ENCODE data around the gene ST3GAL2. TPM values are rescaled to one million over a fixed set of nuclear protein-coding genes. Genes with fewer than 3 reads are reported as not detected.

The ST3GAL2 gene
- polyA plus RNA-seq, 4 donors, result 25.0 to 34.7 (median 28.2) TPM

DNA sequence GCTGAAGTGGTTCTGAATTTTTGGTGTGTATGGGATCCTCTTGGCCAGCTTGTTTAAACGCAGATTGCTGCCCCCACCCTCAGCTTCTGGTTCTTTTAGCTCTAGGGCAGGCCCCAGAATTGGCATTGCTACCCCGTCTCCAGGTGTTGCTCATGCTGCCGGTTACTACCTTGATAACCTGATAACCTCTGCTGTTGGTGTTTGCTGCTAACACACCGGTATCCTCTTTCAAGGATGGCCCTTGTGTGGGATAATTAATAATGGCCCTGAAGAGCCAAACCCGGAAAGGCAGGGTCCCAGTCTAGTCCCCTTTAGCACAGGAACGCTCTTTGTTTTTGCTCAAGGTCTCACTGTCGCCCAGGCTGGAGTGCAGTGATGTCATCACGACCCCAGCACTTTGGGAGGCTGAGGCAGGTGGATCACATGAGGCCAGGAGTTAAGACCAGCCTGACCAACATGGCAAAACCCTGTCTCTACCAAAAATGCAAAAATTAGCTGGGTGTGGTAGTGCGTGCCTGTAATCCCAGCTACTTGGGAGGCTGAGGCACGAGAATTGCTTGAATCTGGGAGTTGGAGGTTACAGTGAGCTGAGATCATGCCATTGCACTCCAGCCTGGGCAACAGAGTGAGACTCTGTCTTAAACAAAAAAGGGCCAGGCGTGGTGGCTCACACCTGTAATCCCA, 1.3 kb upstream of the ST3GAL2 start:
- DNase-seq (ENCODE audit: low read depth in 4 of 4, low spot score in 3 of 4), result no peak

DNA sequence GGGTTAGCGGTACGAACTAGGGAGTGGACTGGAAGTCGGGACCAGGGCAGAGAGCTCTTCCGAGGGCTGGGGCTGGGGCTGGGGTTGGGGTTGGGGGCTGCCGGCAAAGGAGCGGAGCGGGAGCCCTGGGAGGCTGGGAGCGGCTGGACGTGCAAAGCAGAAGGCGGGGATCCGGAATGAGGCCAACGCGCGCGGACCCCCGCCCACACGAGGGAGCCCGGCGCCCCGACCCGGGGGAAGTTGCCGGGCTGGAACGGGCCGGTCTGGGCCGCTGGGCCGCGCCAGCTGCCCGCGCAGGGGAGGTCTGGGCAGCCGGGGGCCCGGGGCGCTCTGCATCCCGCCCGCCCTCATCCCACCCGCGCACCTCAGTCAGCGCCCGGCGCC, 323 bp downstream of the ST3GAL2 start:
- no peak for DNase-seq (ENCODE audit: low read depth in 4 of 4, low spot score in 3 of 4)

DNA sequence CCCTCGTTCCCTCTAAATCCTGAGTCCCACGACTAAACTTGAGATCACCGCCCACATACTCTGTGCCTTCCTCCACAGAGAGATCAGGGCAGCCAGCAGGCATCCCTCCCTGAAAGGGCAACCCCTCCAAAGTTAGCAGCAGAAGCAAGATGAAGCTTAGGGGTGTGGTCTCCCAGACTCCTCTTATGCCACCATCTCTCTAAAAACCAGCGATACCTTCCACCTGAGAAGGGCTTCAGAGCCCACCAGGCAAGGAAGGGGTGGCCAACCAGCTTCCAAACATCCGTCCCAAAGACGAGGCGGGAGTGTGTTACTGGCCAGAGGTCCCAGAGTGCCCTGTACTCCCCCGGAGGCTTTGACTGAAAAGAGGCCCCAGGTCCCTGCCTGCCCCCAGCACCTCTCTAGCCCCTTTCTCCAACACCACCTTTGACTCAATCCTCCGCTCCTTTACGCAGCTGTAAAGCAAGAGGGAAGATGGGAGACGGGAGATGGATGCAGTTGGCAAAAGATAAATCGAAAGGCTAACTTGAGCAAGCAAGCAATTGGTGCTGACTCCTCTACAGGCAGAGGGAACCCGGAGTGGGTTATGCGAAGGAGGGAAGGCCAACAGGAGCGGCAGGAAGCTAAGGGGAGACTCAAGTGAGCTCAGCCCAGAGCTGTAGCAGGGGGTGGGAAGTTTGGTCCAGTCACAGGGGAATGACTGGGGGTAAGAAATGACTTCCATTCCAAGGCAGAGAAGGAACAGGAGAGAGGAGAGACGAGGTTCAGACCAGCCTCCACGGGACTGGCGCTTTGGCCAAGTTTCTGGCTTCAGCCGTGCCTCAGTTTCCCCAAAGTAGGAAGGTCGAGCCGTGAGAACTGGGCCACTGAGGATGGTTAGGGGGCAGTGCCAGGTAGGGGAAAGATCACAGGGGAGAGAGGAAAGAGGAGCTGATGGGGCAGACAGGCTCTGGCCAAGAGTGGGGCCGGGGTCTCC, 1.0 kb downstream of the ST3GAL2 start:
- no peak for DNase-seq (ENCODE audit: low read depth in 4 of 4, low spot score in 3 of 4)

DNA sequence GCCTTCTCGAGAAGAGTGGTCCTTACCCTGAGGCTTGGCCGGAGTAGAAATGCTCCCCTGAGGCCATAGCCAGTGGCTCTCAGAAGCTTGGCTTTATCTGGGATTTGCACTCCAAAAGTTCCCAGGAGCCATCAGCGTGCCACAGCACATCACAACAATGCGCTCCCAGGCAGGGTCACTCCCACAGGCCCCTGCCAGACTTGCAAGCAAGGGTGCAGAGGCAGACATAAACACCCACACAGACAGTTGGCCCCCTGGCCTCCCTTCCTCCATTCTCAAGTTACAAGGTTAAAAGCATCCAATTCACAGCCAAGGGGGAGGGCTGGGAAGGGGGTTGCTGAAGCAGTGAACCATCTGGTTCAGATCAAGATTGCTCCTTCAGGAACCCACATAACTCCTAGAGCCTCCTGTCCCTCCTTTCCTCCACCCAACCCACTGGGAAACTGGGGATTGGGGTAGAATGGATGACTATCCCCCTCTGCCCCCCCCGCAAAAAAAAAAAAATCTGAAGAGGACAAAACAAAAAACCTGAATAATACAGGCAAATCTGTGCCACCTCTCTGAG, 1.8 kb downstream of the ST3GAL2 start:
- DNase-seq (ENCODE audit: low read depth in 4 of 4, low spot score in 3 of 4), result peak in 1 of 4 donors; percentile 84

DNA sequence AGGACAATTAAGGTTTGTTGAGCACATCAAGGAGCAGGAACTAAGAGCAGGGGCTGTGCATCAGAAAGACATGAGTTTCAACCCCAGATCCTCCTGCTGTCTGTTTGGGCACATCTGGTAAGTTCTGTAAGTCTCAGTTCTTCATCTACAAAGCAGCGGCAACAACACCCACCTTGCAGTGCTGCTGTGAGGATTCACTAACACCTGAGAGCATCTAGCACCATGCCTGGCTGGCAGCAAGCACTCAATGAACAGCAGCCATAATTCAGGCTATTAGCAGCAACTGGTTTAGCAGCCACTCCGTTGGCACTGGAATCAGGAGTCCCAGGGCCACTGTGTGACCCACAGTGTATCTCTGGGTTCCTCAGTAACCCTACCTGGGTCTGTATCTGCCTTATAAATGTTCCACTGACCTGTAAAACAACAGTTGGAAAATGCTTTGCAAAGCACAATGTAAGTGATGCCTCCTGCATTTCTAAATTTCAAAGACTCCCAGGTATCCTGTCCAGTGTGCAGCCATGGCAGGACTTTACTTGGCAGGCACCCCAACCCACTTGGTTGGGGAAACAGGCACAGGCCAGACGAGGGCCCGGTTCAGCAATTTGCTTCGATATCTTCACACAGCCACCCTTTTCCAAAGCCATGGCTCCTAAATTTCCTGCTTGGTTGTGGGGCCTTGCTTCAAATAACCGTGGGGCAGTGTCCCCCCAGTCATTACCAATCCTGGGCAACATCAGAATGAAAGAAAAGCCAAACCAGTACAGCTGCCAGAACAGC, 4.2 kb downstream of the ST3GAL2 start:
- no peak for DNase-seq (ENCODE audit: low read depth in 4 of 4, low spot score in 3 of 4)

DNA sequence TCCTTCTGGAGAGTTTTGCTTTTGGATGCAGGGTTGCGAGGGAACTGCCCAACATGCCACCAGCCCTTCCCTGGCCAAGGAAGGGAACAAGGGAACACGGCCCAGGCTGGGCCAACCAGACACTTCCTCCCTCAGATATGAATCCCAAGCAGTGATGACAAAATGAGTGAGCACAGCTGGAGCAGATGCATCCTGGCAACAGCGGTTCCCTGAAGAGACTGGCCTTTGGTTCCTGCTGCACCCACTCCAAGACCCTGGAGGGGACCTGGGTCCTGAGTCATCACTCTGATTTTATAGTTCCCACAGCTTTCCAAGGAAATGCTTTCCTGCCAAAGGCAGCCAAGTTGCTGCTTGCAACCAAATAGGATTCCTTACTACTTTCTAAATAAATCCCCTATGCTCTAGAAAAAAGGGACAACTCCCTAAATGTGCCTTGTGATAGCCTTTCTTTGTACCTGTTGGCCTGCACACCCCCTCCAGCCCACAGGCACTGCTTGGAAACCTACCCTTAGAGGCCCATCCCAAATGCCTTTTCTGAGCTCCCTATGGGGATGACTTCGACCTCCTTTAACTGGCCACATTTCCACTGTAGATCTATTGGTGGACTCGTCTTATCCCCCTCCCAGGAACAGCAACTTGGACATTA, 5.3 kb downstream of the ST3GAL2 start:
- no peak for DNase-seq (ENCODE audit: low read depth in 4 of 4, low spot score in 3 of 4)

GRCh38 chr16:70432723-70433457, 6.0 kb downstream of the ST3GAL2 start:
- no peak for DNase-seq (ENCODE audit: low read depth in 4 of 4, low spot score in 3 of 4)

DNA sequence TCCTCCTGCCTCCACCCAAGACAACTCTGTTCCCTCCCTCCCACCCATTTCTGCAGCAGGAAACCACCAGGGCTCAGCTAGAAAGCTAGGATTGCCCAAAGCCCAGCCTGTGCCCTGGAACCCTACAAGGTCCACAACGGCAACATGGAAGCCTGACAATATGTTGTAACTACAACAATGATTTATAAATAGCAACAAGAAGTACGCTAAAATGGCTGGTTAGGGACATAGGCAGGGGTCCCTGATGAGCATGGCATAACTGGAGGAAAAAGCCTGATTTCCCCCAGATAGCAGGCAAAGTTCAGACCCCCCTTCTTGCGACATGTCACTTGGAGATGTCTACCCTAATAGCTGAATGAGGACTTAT, 6.6 kb downstream of the ST3GAL2 start:
- no peak for DNase-seq (ENCODE audit: low read depth in 4 of 4, low spot score in 3 of 4)

GRCh38 chr16:70430667-70431536, 8.0 kb downstream of the ST3GAL2 start:
- peak in 1 of 4 donors; percentile 47 for DNase-seq (ENCODE audit: low read depth in 4 of 4, low spot score in 3 of 4)

DNA sequence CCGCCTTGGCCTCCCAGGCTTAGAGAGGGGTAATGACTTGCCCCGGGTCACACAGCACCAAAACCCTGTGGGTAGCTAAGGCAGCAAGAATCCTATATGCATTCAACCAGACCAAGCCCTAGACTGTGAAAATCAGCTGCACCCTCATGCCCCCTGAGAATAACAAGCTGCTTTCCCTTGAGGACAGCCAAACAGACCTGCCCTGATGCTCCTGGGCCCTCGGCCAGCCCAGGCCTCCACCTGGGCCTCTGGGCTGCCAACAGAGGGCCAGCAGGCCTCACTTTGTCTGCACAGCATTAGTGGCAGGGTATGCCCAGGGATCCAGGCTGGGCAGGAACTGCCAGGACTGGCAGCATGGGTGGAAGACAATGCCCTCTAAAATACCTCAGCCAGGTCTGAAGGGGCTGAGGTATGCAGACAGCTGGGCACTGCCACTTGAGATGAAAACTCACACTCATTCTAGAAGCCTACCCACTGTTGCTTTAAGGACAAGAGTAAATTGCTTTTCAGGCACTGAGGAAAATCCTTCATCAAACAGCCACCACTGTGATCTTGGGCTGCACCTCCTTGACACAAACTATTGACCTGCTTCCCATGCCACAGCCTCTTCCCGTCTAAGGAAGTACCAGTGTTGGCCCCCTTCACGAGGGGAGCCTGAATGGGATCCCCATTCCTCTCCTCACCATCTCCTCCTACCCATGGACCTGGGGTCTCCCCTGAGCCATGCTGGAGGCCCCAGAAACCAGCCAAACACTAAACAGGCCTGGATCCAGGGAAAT, 8.8 kb downstream of the ST3GAL2 start:
- no peak for DNase-seq (ENCODE audit: low read depth in 4 of 4, low spot score in 3 of 4)

DNA sequence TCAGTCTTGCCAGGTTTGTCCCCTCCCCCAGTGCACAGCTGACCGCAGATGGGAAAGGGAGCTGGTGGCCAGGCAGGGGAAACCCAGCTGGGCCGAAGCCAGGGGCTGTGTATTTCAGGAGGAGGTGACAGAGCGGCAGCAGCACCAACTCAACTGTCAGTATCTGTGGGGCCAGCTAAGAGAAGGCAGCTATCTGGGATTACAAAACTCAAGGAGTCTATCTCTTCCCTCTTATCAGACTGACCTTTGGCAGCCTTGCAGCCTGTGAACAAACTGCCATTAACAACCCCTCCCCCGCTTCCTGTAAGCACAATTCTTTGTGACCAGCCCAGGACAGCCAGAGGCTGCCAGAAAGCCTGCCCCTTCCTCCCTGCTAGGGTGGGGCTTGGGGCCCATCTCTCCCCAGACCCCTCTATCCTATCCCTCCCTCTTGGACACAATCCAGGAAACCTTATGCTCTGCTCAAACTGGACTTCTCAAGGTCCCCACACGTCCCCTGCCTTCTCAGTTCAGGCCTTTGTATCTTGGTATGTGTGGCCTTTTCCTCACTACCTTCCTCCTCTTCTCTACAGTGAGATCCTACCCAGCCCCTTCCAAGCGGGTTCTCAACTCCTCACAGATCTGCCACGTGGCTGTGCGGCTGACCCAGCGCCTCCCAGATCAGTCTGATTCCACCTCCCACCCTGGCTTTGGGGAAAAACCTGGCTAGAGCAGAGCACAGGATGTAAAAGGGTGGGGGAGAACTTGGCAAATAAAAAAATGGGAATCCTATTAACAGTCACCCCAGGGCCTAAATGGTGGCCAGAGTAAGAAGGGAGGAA, 10.5 kb downstream of the ST3GAL2 start:
- DNase-seq (ENCODE audit: low read depth in 4 of 4, low spot score in 3 of 4), result peak; percentile 66 to 82 (median 78)

DNA sequence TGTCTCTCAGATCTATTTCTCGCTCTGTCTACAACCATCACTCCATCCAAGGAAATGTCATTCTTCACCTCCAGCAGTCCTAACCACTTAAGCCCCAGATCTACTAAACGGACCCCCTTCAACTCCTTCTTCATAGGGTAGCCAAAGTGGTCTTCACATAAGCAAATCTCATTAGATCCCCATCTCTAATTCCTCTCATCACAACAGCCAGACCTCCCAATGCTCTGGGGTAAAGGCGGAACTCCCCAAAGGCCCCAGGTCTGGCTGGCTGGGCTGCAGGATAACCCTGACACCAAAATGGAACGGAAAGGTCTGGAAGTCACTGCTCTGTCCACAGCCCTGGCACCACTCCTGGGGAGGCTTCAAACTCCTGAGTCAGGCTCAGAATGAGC, 11.1 kb downstream of the ST3GAL2 start:
- no peak for DNase-seq (ENCODE audit: low read depth in 4 of 4, low spot score in 3 of 4)

- no peak for DNase-seq (ENCODE audit: low read depth in 4 of 4, low spot score in 3 of 4)
Measured at GRCh38 chr16:70422543-70422942, 16.4 kb downstream of the ST3GAL2 start.

GRCh38 chr16:70421473-70422311, 17.2 kb downstream of the ST3GAL2 start:
- no peak for DNase-seq (ENCODE audit: low read depth in 4 of 4, low spot score in 3 of 4)

DNA sequence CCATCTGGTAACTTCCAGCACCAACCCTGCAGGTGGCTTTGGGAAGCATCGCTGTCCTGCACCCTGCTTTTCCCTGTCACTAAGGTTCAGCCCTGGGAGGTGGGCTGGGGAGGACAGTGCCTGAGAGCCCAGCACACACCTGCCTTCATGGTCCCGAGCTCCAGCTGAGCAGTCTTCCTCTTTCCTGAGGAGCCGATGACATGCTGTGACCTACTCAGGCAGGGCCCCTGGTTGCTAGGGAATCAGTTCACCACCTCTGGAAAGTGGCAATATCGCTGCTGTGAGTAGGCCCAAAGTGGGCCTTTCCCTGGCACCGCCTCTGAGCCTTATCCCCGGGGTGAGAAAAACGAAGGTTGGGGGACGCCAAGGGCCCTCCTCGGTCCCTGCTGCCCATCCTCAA, 17.9 kb downstream of the ST3GAL2 start:
- no peak for DNase-seq (ENCODE audit: low read depth in 4 of 4, low spot score in 3 of 4)

Data from right renal pelvis (tissue), 4 donors.